HepG2 (cell line): ENCODE data around the gene LINS1. TPM values are rescaled to one million over a fixed set of nuclear protein-coding genes. Genes with fewer than 3 reads are reported as not detected.

Experiments
- ATAC-seq: fragments of 200-7000 bp; cut with Tn5 transposase; 3 replicates; pipeline ENCODE4 v1.9.1; 2020; ENCODE audit warnings: mild to moderate bottlenecking, moderate library complexity
- BruUV-seq: library from RNA; stranded (reverse); fragments of 400-500 nt; replicated peaks from 2 replicates; lab custom pipeline; 2021; lab: Mats Ljungman, UMichigan
- CTCF ChIA-PET: fragments of 300-600 bp; formaldehyde crosslinking; extraction: SDS; loops from one replicate; lab custom pipeline; 2021; ENCODE audit warnings: low total read pairs, inconsistent platforms, low intra/inter-chr PET ratio; lab: Yijun Ruan, JAX
- POLR2A ChIA-PET: fragments of 350-600 bp; sonication (Branson Sonifier 250); formaldehyde crosslinking; loops from one replicate; lab custom pipeline; 2020; ENCODE audit warnings: antibody characterized with exemption, inconsistent platforms; lab: Yijun Ruan, JAX
- DNase-seq: peaks from one replicate; pipeline ENCODE4 v3.0.0-alpha.2; 2015; ENCODE audit warnings: low spot score
- FAIRE-seq: peaks from 3 replicates; lab custom pipeline; 2011; peaks lifted over from hg19 to GRCh38; lab: Jason Lieb, UNC
- H2AFZ ChIP-seq: one replicate; pipeline ENCODE4 v1.6.1; 2011; ENCODE audit warnings: low read length, inconsistent platforms
- H3K27ac ChIP-seq: fragments of 300-600 bp; 3 replicates; pipeline ENCODE4 v1.8.0; 2011; ENCODE audit warnings: mixed run types, mild to moderate bottlenecking, mixed read lengths, low read length, inconsistent platforms; ENCODE audit not compliant: insufficient read depth; ENCODE audit errors: extremely low read length
- H3K27me3 ChIP-seq, 2 experiments: fragments of 200-600 bp in 1 of 2; 2 replicates in 1 of 2; 3 replicates in 1 of 2; pipeline versions ENCODE4 v1.6.0 to v1.8.0; 2011; ENCODE audit warnings: low read length in 2 of 2, mild to moderate bottlenecking in 2 of 2, moderate library complexity in 2 of 2, inconsistent platforms in 1 of 2; ENCODE audit not compliant: insufficient read depth in 2 of 2, control insufficient read depth in 1 of 2
- H3K36me3 ChIP-seq, 2 experiments: fragments of 200-600 bp in 1 of 2; replicated peaks in 1 of 2; 2 replicates in 1 of 2; 3 replicates in 1 of 2; pipeline versions ENCODE4 v1.5.1 to v1.8.0; 2011; ENCODE audit warnings: low read length in 2 of 2, inconsistent platforms in 1 of 2; ENCODE audit not compliant: insufficient read depth in 2 of 2, control insufficient read depth in 1 of 2
- H3K4me1 ChIP-seq: 2 replicates; pipeline ENCODE4 v1.5.1; 2012; ENCODE audit warnings: low read length, inconsistent platforms; ENCODE audit not compliant: insufficient read depth
- H3K4me2 ChIP-seq: 2 replicates; pipeline ENCODE4 v1.6.0; 2011; ENCODE audit warnings: low read depth, low read length, inconsistent platforms
- H3K4me3 ChIP-seq, 3 experiments: fragments of 200-600 bp in 1 of 3; sonication (generic), shearing (Covaris generic) in 1 of 3; replicated peaks in 1 of 3; 2 replicates each; pipeline ENCODE4 v1.5.1; 2011 to 2016; ENCODE audit warnings: low read length in 3 of 3, inconsistent platforms in 2 of 3, low read depth in 2 of 3, mild to moderate bottlenecking in 2 of 3, control low read depth in 1 of 3, mixed read lengths in 1 of 3; ENCODE audit not compliant: insufficient read depth in 1 of 3
- H3K79me2 ChIP-seq: one replicate; pipeline ENCODE4 v1.6.1; 2011; ENCODE audit warnings: low read length, inconsistent platforms; ENCODE audit not compliant: insufficient read depth
- H3K9ac ChIP-seq: 2 replicates; pipeline ENCODE4 v1.6.0; 2011; ENCODE audit warnings: mild to moderate bottlenecking, low read depth, low read length, inconsistent platforms; ENCODE audit not compliant: insufficient read depth
- H3K9me3 ChIP-seq: 2 replicates; pipeline ENCODE4 v1.5.1; 2012; ENCODE audit warnings: mild to moderate bottlenecking, low read length
- H4K20me1 ChIP-seq: 2 replicates; pipeline ENCODE4 v1.6.0; 2011; ENCODE audit warnings: inconsistent platforms, mild to moderate bottlenecking, low read length, moderate library complexity; ENCODE audit not compliant: insufficient read depth
- AHDC1 ChIP-seq: sonication (generic); formaldehyde crosslinking; IDR thresholded peaks from 2 replicates; pipeline ENCODE4 v1.5.1; 2020; ENCODE audit warnings: mild to moderate bottlenecking, missing genetic modification reagents, borderline replicate concordance
- BATF2 ChIP-seq: sonication (generic); formaldehyde crosslinking; IDR thresholded peaks from 2 replicates; pipeline ENCODE4 v1.8.0; 2022; ENCODE audit warnings: mild to moderate bottlenecking, missing genetic modification reagents, moderate library complexity
- GPBP1L1 ChIP-seq: sonication (generic); formaldehyde crosslinking; IDR thresholded peaks from 2 replicates; pipeline ENCODE4 v1.5.0; 2020; ENCODE audit warnings: mild to moderate bottlenecking, missing genetic modification reagents
- HES4 ChIP-seq: sonication (generic); formaldehyde crosslinking; IDR thresholded peaks from 2 replicates; pipeline ENCODE4 v1.9.0; 2021; ENCODE audit warnings: mild to moderate bottlenecking, missing genetic modification reagents, borderline replicate concordance
- HOXA3 ChIP-seq: sonication (generic); formaldehyde crosslinking; IDR thresholded peaks from 2 replicates; pipeline ENCODE4 v1.5.0; 2020; ENCODE audit warnings: missing genetic modification reagents
- KAT2B ChIP-seq: fragments of 150-350 bp; IDR thresholded peaks from 2 replicates; pipeline ENCODE4 v1.6.1; 2014; ENCODE audit warnings: low read depth, low read length, borderline replicate concordance
- NFYC ChIP-seq: IDR thresholded peaks from 2 replicates; pipeline ENCODE4 v1.6.1; 2016; ENCODE audit warnings: missing genetic modification reagents, missing compliant biosample characterization
- PAWR ChIP-seq: sonication (generic); formaldehyde crosslinking; IDR thresholded peaks from 2 replicates; pipeline ENCODE4 v1.4.0; 2020; ENCODE audit warnings: missing genetic modification reagents, mild to moderate bottlenecking, borderline replicate concordance
- SIN3B ChIP-seq: fragments of 150-350 bp; IDR thresholded peaks from 2 replicates; pipeline ENCODE4 v1.6.1; 2014; ENCODE audit warnings: low read length
- SRSF1 ChIP-seq: fragments of 200-400 bp; formaldehyde crosslinking; optimal IDR thresholded peaks from 2 replicates; pipeline ENCODE3; 2017; ENCODE audit warnings: mild to moderate bottlenecking, low read depth, low read length, moderate library complexity
- ZNF720 ChIP-seq: sonication (generic); formaldehyde crosslinking; IDR thresholded peaks from 2 replicates; pipeline ENCODE4 v1.4.0; 2020; ENCODE audit warnings: missing genetic modification reagents
- ZSCAN31 ChIP-seq: sonication (generic); formaldehyde crosslinking; IDR thresholded peaks from 2 replicates; pipeline ENCODE4 v1.5.0; 2020; ENCODE audit warnings: low read depth, mild to moderate bottlenecking, missing genetic modification reagents
- WGBS: methylation state at CpG from one replicate; pipeline ENCODE4 v1.1.6; 2017; ENCODE audit warnings: low lambda C conversion rate; 5-methylcytosine and 5-hydroxymethylcytosine counted together
- in situ Hi-C: cut with HindIII; loops from 2 replicates; pipeline ENCODE4 v1.10.0; 2017; ENCODE audit warnings: low pct_unique_long_range_greater_than_20kb; ENCODE audit not compliant: extremely low pct_ligation_motif_present
- intact Hi-C: fragments of 100-400 bp; cut with micrococcal nuclease; formaldehyde crosslinking; loops from one replicate; pipeline ENCODE4 v1.10.0; 2022; ENCODE audit not compliant: unreplicated experiment
- polyA plus RNA-seq, 8 experiments: library from polyadenylated mRNA; depleted of rRNA in 3 of 8; stranded (reverse) in 7 of 8; unstranded in 1 of 8; fragments of >200 nt; fragmentation: Illumina TruSeq in 4 of 8; extraction: Trizol in 4 of 8; gene quantifications; 2 replicates each; pipeline versions ENCODE4 v1.2.1 to v1.2.3, GENCODE V29; 2011 to 2016; ENCODE audit warnings: low read depth in 4 of 8, missing spikeins in 1 of 8, mixed read lengths in 1 of 8; ENCODE audit not compliant: insufficient read depth in 1 of 8
- total RNA-seq, 5 experiments: library from RNA; depleted of rRNA; stranded (reverse); fragments of >200 nt; fragmentation: Illumina TruSeq; extraction: Trizol; gene quantifications; 2 replicates each; pipeline ENCODE4 v1.2.3, GENCODE V29; 2016; ENCODE audit warnings: low read depth in 1 of 5

LINS1 gene
- total and polyA plus RNA-seq, 2 of the 13 experiments (the other 11 are each of a cell fraction or from before 2014, with no cell fraction given), result 9.8 to 10.4 TPM

- Histone ChIP-seq H2AFZ (no peak overlapping the region), H3K4me1 (no peaks in the 10 kb centered on the region), H4K20me1 (no peaks in the 10 kb centered on the region), H3K9me3 (no peaks in the 10 kb centered on the region), H3K4me3 (no peak overlapping the region), H3K4me2 (no peak overlapping the region), H3K9ac (no peak overlapping the region), H3K27me3 (no peaks in the 10 kb centered on the region; a peak in 1 of 5 replicates), H3K79me2 (peaks cover 4% of the 10 kb centered on the region), H3K27ac (no peak overlapping the region)
- BruUV-seq, result no TSS peak
- WGBS, result 94% methylated on average over 4 of the region's 4 CpGs
- ATAC-seq (no peak), FAIRE-seq (no peak), DNase-seq (no peak)
- POLR2A ChIA-PET, result no interaction called here
- intact Hi-C loops (no loop called here), in situ Hi-C loops (no loop called here)
- CTCF ChIA-PET, result no interaction called here
- no peak for TF ChIP-seq KAT2B
- TF ChIP-seq, all 625 proteins: peak for 0
- peaks cover 10 to 67% of the 10 kb centered on the region in 2 experiments for H3K36me3 ChIP-seq
These were observed 12.9 kb upstream of the LINS1 start for GRCh38 chr15:100614918-100615317.

GRCh38 chr15:100614336-100614735, 12.4 kb upstream of the LINS1 start:
- Histone ChIP-seq H3K9ac (no peak overlapping the region), H3K4me1 (no peaks in the 10 kb centered on the region), H3K9me3 (no peaks in the 10 kb centered on the region), H3K4me3 (no peak overlapping the region), H2AFZ (no peak overlapping the region), H3K4me2 (no peak overlapping the region), H3K27ac (no peak overlapping the region), H3K79me2 (peaks cover 4% of the 10 kb centered on the region), H3K27me3 (no peaks in the 10 kb centered on the region; a peak in 1 of 5 replicates), H4K20me1 (no peaks in the 10 kb centered on the region), H3K36me3 (peaks cover 8 to 69% of the 10 kb centered on the region in 2 experiments; a peak in 4 of 5 replicates)
- WGBS, result 100% methylated on average over 2 of the region's 2 CpGs
- no peak for DNase-seq
- in situ Hi-C loops, result no loop called here
- intact Hi-C loops, result no loop called here
- no peak for ATAC-seq
- no peak for FAIRE-seq
- POLR2A ChIA-PET, result no interaction called here
- BruUV-seq, result no TSS peak
- CTCF ChIA-PET, result no interaction called here
- TF ChIP-seq GPBP1L1 (CRISPR knock-in tag) (no peak), ZSCAN31 (CRISPR knock-in tag) (no peak), NFYC (CRISPR knock-in tag) (no peak), AHDC1 (CRISPR knock-in tag) (no peak), ZNF720 (no peak), HES4 (no peak), SIN3B (no peak), BATF2 (CRISPR knock-in tag) (no peak), HOXA3 (CRISPR knock-in tag) (no peak), PAWR (CRISPR knock-in tag) (no peak), SRSF1 (no peak)
